8988T (cell line): ENCODE measurements around the gene GNA12.
"Not testable (repeated sequence)": the region's sequence is repeated elsewhere in the genome, so short reads cannot be mapped to it uniquely, and the experiment has no call there.

Experiments used
- DNase-seq: peaks from one replicate; pipeline ENCODE4 v3.0.0; 2011

The GNA12 gene

DNA sequence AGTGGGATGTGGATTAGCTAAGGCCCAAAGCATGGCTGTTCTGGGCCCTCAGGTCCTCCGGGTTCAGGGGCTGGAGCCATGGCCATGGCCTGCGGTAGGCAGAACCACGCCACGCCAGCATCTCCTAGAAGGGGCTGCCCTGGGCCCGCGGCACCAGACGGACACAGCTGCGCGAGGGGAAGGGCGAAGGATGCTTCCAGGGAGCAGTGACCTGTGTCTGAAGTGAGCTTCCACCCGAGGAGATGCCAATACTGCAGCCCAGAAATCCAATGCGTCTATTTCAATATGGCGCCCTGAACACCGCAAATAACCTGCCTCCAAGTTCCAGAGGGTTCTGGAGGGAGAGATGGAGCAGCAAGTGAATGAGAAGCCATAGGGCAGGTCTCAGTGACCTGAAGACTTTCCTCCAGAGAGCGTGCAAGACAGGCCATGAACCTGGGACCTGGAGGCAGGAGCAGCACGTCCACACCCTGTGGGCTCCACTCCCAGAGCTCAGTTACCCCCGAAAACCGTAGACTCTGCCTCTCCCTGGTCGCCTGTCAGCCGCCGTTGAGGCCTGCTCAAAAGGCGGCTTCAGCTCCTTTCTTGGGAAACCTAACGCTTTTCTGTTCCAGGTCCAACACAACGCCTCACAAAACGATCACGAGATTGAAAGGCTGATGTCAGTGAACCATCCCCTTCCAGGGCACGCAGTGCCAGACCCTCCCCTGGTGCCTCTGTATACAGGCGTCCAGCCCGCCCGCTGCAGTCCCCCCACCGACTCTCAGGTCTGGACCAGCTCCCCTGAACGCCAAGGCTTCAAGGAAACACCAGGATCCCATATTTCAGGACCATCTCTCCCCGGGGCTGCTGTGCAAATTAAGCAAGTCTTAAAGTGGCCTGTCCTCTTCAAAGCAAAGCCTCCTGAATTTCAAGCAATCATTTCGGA lies 118.7 kb downstream of the GNA12 start:
- DNase-seq = no peak

DNA sequence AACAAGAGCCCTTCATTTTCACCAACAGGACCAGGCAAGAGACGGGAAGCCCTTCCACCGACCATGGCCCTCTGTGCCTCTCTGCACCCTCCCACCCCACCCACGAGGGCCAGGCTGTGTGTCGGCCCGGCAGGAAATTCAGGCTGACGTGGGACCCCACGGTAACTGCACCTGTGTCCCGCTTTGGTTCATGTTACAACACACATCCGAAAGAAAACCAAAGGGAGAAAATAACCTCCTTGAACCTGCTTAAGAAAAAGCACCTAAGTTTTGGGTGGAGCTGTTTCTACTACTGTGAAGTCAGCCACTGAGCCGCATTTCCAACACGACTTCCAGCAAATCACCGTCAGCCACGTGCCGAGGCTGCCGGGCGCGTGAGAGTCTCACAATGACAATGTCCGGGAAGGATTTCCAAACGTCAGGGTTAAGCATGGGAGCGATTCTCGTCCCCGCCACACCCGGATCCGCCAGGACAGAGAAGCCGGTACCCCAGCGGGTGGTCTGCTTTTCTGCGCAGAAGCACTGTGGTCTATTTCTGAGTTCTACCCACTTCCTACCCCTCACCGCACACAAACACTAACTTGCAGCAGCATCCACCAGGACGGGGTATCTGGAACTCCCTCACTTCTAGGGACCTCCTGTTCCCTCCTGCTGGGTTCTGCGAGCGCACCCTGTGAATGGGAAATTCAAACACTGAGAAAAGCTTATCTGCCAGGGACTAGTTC lies 119.5 kb downstream of the GNA12 start:
- no peak for DNase-seq

DNA sequence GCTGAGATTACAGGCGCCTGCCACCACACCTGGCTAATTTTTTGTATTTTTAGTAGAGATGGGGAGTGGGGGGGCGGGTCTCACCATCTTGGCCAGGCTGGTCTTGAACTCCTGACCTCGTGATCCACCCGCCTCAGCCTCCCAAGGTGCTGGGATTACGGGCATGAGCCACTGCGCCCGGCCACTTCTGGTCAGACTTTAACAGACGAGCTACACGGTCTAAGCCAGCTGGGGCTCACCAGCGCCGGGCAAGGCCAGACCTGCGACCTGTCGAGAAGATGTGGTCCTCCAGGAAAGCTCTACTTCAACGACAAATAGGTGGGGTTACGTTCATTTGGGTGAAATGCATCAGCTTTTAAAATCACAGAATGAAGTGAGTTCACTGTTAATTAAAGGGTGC lies 120.1 kb downstream of the GNA12 start:
- DNase-seq = not testable (repeated sequence)

DNA sequence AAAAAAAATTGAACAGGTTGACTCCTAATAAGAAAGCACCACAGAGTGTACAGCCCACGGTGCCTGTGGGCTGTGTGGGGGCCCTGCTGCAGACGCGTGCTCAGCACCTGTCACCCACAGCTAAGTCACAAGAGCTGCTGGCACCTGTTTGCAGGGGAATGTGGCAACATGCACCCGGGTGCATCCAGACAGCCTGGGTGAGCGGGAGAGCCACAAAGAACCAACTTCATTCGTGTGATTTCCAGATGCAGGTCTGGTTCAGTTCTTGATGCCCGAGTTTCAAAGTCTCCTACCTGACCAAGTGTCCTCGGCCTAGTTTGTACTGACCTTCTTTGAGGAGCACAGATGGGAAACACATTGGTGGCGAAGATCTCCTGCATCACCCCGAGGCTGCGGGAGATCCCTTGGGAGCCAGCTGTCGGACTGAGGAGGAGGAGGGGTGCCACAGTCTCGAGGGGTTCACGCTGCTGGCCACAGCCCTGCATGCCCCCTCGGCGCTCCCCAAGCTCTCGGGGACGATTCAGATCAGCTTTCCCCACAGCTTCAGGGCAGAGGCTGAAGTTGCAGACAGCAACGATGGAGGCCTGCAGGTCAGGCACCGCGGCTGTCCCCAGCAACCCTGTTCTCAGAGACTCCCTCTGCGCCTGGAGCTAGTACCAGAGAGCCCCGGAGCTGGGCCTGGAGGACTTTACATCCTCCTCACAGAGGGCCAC lies 120.8 kb downstream of the GNA12 start:
- no peak for DNase-seq

DNA sequence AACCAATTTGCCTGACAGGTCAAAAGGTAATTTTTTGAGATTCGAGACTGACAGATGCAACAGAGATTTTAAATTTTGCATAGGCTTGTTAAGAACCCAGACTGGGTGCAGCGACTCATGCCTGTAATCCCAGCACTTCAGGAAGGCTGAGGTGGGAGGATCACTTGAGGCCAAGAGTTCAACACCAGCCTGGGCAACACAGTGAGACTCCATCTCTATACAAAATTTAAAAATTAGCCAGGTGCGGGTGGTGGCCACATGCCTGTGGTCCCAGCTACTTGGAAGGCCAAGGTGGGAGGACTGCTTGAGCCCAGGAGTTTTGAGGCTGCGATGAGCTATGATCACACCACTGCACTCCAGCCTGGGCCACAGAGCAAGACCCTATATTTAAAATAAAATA lies 121.5 kb downstream of the GNA12 start:
- DNase-seq = no peak

DNA sequence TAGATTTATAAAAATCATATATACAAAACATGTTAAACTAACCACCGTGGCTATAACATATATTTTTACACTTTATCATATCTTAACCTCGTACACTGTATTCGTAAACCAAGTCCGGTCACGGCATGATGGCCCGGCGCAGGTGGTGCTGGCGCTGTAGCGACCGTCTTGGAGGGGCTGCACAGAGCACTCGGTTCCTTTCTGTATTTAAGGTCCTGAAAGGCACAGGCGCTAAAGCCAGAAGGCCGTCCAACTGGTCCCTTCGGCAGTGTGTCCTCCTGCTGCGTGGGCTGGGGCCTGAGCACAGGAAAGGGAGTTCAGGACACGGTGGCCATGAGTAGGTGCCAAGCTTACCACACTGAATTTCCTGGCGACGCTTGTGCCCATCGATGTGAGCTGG lies 122.3 kb downstream of the GNA12 start:
- no peak for DNase-seq

DNA sequence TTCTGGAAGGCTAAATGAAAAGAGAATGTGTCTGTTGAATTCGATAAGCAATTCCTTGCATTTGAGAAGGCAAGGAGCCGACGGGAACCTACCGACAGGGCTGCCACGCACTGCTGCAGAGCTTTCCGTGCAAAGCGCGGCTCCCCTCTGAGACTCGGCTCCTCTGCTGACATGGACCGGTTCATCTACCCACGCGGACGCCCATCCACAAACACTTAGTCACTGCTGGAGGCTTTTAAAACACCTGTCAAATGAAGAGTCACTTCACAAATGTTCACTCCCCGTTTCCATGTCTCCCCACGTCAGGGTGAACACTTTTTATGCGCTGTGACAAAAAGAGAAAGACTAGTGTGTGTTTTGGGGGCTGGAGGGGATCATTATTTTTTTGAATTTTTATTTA lies 124.1 kb downstream of the GNA12 start:
- no peak for DNase-seq

DNA sequence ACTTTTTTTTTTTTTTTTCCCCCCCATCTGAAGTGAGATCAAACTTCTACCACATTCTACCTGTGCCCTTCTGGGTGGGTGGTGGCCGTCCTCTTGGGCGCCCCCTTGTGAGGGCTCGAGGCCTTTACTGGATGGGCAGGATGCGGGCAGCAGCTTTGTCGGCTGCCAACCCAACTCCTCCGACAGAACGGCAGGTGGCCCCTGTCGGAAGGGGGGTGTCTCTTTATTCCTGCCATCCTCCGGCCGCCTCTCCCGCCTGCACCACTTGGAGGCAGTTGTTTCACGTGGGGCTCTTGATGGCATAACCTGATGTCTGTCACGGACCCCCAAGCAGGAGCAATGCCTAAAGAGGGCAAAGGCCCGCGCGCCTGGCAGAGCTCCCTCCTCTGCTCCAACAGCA lies 125.1 kb downstream of the GNA12 start:
- DNase-seq = peak; percentile 80

DNA sequence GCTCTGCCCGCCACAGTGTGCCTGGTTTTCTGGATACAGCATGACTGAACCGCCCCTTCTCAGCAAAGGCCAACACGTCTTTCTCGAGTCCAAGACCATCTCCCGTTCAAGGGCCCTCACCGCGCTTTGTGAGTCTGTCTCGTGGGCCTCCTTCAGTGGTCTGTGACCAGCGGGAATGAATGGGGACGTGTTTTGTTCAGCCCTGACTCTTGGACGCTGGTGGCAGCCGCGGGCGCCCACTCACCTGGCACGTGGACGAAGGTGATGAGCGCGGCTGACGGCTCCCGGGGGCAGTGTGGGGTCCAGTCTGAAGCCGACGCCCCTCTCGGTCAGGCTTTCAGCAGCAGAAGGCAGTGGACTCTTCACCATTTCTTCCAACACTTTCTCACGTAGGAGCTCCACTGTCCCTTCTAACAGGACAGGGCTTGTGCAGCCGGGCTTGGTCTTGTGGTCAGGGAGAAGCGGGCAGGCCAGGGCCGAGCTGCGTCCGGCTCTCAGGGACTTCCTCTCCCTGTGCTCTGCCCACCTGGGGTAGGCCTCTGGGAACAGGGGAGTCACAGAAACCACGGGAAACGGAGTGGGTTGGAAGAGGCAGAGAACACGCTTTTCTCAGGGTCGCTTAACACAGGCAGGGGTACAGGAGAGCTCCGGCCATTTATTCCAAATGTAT lies 125.7 kb downstream of the GNA12 start:
- no peak for DNase-seq

DNA sequence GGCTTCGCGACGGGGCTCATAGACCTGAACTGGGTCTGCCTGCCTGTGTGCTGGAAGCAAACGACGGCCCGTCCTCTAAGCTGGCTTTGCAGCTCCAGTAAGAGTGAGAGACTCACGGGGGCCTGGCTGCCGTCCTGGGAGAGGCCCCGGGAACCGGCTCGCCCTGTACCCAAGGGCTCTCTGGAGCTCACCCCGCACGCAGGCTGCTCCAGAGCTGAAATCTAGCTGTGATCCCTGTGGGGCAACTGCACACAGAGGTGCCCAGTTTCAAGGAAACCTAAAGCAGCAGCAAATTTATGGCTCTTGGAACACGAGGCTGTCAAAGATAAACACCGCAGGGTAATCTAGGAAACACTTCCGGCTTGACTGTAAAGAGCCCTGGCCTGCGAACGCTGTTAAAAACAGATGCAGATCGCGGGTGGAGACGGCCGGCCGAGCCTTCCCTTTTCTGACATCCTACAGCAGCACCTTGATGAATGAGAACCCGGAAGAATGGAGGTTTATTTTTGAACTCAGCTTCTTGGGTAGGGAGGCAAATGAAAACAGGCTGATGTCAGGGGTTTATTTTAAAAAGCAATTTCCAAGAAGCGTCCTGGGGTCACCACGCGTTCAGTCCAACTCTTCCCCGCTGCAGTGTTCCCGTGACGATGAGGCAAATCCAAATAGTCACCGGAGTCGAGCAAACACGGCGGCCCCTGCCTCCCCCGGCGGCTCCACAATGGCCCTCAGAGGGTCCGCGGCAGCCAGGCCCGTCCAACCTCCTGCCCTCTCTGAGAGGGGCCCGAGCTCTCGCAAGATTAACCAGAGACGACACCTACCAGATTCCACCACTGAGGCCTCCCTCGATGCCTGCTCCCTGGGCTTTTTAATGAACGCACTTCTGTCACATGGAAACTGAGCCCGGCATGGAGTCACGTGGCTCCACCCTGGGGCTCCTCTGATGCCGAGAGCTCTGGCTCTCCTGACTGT lies 126.5 kb downstream of the GNA12 start:
- DNase-seq = no peak

DNA sequence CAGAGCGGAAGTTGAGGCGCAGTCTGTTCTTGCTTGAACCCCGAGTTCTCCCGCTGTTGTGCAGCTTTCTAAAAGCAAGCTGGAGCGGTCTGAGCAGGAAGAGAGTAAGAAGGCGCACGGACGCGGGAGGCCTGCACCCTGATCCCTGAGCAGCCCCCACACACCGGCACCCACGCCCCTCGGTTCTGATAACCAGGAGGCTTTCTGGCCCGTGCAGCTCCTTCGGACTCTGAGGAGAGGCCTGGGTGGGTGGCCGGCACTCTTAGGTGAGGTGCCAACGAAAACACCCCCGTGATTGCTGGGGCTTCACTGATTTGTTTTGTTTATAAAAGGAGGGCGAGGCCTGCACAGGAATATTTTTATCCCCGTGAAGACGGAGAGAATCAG lies 127.2 kb downstream of the GNA12 start:
- DNase-seq = no peak

DNA sequence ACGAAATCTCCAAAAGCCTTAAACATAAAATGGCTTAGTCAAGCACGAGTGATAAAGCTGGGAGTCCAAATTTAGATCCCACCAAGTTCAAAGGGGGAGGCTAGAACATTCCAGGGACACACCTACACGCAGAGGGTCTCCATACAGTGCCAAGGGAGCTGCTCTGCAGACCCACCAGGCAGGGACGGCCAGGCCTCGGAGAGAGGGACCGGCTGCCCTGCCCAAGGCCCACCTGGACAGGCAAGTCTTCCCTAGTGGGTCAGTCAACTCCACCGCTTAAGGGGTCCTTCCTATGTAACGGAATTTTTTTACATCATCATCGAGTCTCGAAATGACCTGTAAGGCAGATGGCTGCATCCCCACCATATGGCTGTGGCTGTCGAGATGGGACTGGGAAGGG lies 127.6 kb downstream of the GNA12 start:
- DNase-seq = no peak

DNA sequence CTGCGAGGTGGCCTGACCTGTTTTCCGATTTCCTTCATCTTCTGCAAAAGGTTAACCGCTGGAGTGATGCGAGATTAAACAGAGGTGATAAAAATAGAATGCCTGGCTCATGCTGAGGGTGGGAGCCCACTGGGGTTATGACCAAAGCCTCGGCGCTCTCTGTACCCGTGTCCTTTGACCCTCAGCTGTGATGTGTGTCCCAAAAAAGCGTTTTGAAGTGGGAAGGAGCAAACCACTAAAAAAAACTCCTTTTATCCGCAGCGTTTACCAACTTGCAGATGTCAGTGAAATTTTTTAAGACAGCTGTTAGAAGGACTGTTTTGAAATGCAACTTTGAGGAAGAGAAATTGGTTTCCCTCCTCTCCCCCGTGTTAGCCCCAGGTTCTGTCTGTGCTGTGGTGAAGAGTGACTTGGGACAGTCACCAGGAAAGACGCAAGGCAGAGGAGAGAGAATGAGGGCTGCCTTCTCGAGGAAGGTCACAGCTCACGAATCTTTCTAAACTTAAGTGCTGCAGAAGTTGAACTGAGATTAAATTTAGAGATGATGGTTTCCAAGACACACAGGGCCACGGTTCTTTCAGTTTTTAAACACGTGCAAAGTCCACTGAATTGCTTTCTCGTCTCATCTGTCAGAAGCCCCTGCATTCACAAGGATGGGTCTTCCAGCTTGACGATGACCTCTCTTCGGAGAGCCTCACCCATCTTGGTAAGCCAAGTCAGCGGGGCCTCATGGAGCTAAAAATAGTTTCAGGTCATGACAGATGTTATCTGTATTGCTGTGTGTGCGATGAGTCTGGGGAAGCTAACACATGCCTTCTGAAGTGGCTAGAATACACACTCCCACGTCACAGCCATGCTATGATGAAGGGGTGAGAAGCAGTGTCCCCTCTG lies 128.5 kb downstream of the GNA12 start:
- DNase-seq = no peak

DNA sequence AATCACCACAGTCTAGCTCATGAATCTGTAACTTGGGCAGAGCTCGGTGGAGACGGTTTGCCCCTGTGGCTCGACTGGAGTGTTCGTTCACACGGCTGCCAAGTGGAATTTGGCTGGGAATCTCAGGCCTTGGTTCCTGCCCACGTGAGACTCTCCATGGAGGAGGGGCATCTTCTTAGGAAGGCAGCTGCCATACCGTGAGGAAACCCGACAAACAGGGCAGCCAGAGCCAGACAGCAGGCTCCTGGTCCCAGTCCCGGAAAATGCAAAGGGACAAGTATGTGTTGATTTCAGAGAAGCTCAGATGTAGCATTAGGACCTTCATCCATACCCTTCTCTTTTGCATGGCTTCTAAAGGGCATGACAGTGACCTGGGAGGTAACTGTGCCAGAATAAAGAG lies 129.5 kb downstream of the GNA12 start:
- DNase-seq = no peak

DNA sequence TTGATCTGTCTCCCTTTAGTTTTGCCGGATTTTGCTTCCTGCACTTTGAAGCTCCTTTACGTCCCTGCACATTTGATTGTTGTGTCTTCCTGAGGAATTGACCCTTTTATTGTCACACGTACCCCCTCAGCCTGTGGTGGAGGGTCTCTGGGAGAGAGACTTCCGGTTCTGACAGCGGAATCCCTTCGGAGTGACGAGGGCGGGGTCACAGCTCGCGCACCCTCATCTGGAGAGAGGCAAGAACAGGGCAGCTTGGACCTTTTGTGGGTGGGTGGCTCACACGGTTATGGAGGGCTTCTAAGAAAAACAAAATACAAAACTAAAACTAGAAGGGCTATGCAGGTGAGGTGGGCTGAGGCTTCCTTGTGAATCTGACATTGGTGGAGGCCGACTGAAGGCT lies 130.1 kb downstream of the GNA12 start:
- DNase-seq = no peak

DNA sequence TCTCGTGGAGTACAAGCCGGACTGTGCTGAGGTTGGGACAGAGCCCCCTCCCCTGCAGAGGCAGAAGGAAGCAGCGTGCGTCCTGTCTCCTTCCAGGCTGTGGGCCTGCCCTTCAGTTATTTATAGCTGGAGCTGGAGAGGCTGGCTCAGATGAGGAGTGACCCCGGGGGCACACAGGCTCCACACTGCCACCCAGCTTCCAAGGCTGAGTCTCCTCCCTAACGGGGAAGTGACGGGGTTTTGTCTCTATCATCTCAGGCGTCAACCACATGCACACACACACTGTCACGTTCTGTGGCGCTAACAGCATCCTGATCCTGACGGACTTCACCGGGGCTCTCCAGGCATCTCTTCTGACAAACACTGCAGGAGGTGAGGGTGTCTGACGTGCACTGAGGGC lies 130.7 kb downstream of the GNA12 start:
- DNase-seq = no peak

DNA sequence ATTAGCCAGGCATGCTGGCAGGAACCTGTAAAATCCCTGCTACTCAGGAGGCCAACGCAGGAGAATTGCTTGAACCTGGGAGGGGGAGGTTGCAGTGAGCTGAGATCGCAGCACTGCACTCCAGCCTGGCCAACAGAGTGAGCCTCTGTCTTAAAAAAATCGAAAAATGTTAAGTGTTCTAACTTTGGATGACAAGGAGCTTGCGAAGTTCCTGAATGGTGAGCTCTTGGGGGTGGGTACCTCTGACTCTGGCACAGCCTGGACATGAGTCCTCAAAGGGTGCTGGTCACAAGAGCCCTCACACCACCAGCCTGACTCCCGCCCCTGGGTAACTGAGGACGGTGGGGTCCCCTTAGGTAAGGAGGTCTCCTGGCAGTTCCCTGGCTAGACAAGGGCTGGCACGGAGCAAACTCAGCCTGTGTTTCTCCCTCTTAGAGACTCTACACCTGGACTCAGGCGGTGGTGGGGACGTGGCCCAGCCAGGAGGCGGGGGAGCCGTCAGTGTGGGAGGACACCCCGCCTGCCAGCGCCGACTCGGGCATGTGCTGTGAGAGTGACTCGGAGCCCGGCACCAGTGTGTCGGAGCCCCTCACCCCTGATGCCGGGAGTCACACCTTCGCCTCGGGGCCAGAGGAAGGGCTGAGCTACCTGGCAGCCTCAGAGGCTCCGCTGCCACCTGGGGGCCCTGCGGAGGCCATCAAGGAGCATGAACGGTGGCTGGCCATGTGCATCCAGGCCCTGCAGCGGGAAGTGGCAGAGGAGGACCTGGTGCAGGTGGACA lies 132.0 kb downstream of the GNA12 start:
- DNase-seq = no peak

DNA sequence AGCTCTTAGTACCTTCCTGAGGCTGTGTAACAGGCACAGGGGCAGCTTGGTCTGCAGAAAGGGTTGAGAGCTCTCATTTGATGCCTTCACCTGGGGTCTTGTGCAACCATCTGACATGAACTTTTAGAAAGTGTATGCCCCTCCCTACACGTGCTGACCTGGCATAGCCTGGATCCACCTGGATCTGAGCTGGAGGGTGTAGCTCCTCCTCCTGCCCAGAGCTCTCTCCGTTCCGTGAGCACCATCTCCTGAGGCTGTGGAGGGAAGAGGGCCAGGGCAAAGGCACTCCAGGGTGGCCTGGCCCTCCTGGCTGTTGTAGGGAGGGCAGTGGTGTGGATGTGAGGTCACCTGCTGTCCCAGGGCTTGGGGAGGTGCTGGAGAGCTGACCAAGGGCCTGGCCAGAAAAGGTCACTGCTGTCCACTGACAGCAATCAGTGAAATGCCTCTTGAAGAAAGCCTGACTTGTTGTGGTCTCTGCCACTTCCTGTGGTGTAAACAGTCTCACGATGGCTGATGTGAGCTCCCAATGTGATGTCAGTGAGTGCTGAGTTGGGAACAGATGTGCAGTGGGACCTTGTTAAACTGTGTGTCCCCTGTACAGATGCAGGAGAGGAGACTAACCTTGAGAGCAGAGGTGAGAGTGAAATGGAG lies 133.1 kb downstream of the GNA12 start:
- no peak for DNase-seq

DNA sequence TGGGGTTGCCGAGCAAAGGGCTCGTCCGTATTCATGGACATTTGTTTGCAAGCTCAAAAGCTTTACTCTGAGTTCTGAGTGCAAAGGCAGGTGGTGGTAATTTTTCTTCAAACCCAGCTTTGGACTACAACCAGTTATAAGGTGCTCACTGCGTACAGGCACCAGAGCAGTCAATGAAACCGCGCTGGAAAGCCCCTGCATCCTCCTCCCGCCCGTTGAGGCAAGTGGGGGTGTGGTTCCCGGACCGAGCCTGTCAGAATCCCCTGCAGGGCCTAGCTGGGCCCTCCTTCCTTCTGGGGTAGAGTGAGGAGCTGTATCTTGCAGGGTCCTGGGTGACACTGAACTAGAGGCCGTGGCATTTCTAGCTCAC lies 133.8 kb downstream of the GNA12 start:
- no peak for DNase-seq
